HepG2 (cell line): ENCODE results near the gene ARHGAP4. TPM values are rescaled to one million over a fixed set of nuclear protein-coding genes. Genes with fewer than 3 reads are reported as not detected.
A peak's percentile ranks its signal among the peaks of the same experiment; 100 is the strongest.

Experiments
- ATAC-seq: fragments of 200-7000 bp; cut with Tn5 transposase; 3 replicates; pipeline ENCODE4 v1.9.1; 2020; ENCODE audit warnings: mild to moderate bottlenecking, moderate library complexity
- BruUV-seq: library from RNA; stranded (reverse); fragments of 400-500 nt; replicated peaks from 2 replicates; lab custom pipeline; 2021; lab: Mats Ljungman, UMichigan
- CTCF ChIA-PET: fragments of 300-600 bp; formaldehyde crosslinking; extraction: SDS; loops from one replicate; lab custom pipeline; 2021; ENCODE audit warnings: low total read pairs, inconsistent platforms, low intra/inter-chr PET ratio; lab: Yijun Ruan, JAX
- POLR2A ChIA-PET: fragments of 350-600 bp; sonication (Branson Sonifier 250); formaldehyde crosslinking; loops from one replicate; lab custom pipeline; 2020; ENCODE audit warnings: antibody characterized with exemption, inconsistent platforms; lab: Yijun Ruan, JAX
- DNase-seq: peaks from one replicate; pipeline ENCODE4 v3.0.0-alpha.2; 2015; ENCODE audit warnings: low spot score
- FAIRE-seq: peaks from 3 replicates; lab custom pipeline; 2011; peaks lifted over from hg19 to GRCh38; lab: Jason Lieb, UNC
- H2AFZ ChIP-seq: one replicate; pipeline ENCODE4 v1.6.1; 2011; ENCODE audit warnings: low read length, inconsistent platforms
- H3K27ac ChIP-seq: fragments of 300-600 bp; 3 replicates; pipeline ENCODE4 v1.8.0; 2011; ENCODE audit warnings: mixed run types, mild to moderate bottlenecking, mixed read lengths, low read length, inconsistent platforms; ENCODE audit not compliant: insufficient read depth; ENCODE audit errors: extremely low read length
- H3K27me3 ChIP-seq, 2 experiments: fragments of 200-600 bp in 1 of 2; 2 replicates in 1 of 2; 3 replicates in 1 of 2; pipeline versions ENCODE4 v1.6.0 to v1.8.0; 2011; ENCODE audit warnings: low read length in 2 of 2, mild to moderate bottlenecking in 2 of 2, moderate library complexity in 2 of 2, inconsistent platforms in 1 of 2; ENCODE audit not compliant: insufficient read depth in 2 of 2, control insufficient read depth in 1 of 2
- H3K36me3 ChIP-seq, 2 experiments: fragments of 200-600 bp in 1 of 2; replicated peaks in 1 of 2; 2 replicates in 1 of 2; 3 replicates in 1 of 2; pipeline versions ENCODE4 v1.5.1 to v1.8.0; 2011; ENCODE audit warnings: low read length in 2 of 2, inconsistent platforms in 1 of 2; ENCODE audit not compliant: insufficient read depth in 2 of 2, control insufficient read depth in 1 of 2
- H3K4me1 ChIP-seq: 2 replicates; pipeline ENCODE4 v1.5.1; 2012; ENCODE audit warnings: low read length, inconsistent platforms; ENCODE audit not compliant: insufficient read depth
- H3K4me2 ChIP-seq: 2 replicates; pipeline ENCODE4 v1.6.0; 2011; ENCODE audit warnings: low read depth, low read length, inconsistent platforms
- H3K4me3 ChIP-seq, 3 experiments: fragments of 200-600 bp in 1 of 3; sonication (generic), shearing (Covaris generic) in 1 of 3; replicated peaks in 1 of 3; 2 replicates each; pipeline ENCODE4 v1.5.1; 2011 to 2016; ENCODE audit warnings: low read length in 3 of 3, inconsistent platforms in 2 of 3, low read depth in 2 of 3, mild to moderate bottlenecking in 2 of 3, control low read depth in 1 of 3, mixed read lengths in 1 of 3; ENCODE audit not compliant: insufficient read depth in 1 of 3
- H3K79me2 ChIP-seq: one replicate; pipeline ENCODE4 v1.6.1; 2011; ENCODE audit warnings: low read length, inconsistent platforms; ENCODE audit not compliant: insufficient read depth
- H3K9ac ChIP-seq: 2 replicates; pipeline ENCODE4 v1.6.0; 2011; ENCODE audit warnings: mild to moderate bottlenecking, low read depth, low read length, inconsistent platforms; ENCODE audit not compliant: insufficient read depth
- H3K9me3 ChIP-seq: 2 replicates; pipeline ENCODE4 v1.5.1; 2012; ENCODE audit warnings: mild to moderate bottlenecking, low read length
- H4K20me1 ChIP-seq: 2 replicates; pipeline ENCODE4 v1.6.0; 2011; ENCODE audit warnings: inconsistent platforms, mild to moderate bottlenecking, low read length, moderate library complexity; ENCODE audit not compliant: insufficient read depth
- ARHGAP35 ChIP-seq: sonication (generic); formaldehyde crosslinking; IDR thresholded peaks from 2 replicates; pipeline ENCODE4 v1.9.0; 2022; ENCODE audit warnings: mild to moderate bottlenecking, inconsistent platforms, moderate library complexity, missing genetic modification reagents, borderline replicate concordance
- ATAD3A ChIP-seq: sonication (generic); formaldehyde crosslinking; IDR thresholded peaks from 2 replicates; pipeline ENCODE4 v1.4.0; 2020; ENCODE audit warnings: missing genetic modification reagents
- GFI1 ChIP-seq: sonication (generic); formaldehyde crosslinking; IDR thresholded peaks from 2 replicates; pipeline ENCODE4 v1.5.0; 2020; ENCODE audit warnings: missing genetic modification reagents, mild to moderate bottlenecking, borderline replicate concordance
- IRF2 ChIP-seq: IDR thresholded peaks from 2 replicates; pipeline ENCODE4 v1.6.1; 2018; ENCODE audit warnings: missing genetic modification reagents, missing compliant biosample characterization
- NR1H2 ChIP-seq: sonication (generic); formaldehyde crosslinking; IDR thresholded peaks from 2 replicates; pipeline ENCODE4 v1.8.1; 2022; ENCODE audit warnings: low read depth, missing genetic modification reagents, borderline replicate concordance
- PHF5A ChIP-seq: IDR thresholded peaks from one replicate; pipeline ENCODE4 v1.6.1; 2018; ENCODE audit warnings: low read depth, missing genetic modification reagents; ENCODE audit not compliant: unreplicated experiment
- SALL1 ChIP-seq: sonication (generic); formaldehyde crosslinking; IDR thresholded peaks from 2 replicates; pipeline ENCODE4 v1.8.0; 2022; ENCODE audit warnings: mild to moderate bottlenecking, missing genetic modification reagents
- SIX1 ChIP-seq: sonication (generic); formaldehyde crosslinking; IDR thresholded peaks from 2 replicates; pipeline ENCODE4 v1.4.0; 2020; ENCODE audit warnings: missing genetic modification reagents, borderline replicate concordance
- SOX13 ChIP-seq, 3 experiments: fragments of 450-650 bp in 1 of 3; sonication (generic) in 1 of 3; formaldehyde crosslinking in 1 of 3; IDR thresholded peaks in 2 of 3; conservative IDR thresholded peaks in 1 of 3; 2 replicates each; pipeline versions ENCODE4 v1.5.0 to v1.6.1; 2016 to 2020; ENCODE audit warnings: antibody characterized with exemption in 1 of 3, mild to moderate bottlenecking in 1 of 3, missing compliant biosample characterization in 1 of 3, missing genetic modification reagents in 1 of 3, moderate library complexity in 1 of 3
- SOX5 ChIP-seq: IDR thresholded peaks from 2 replicates; pipeline ENCODE4 v1.6.1; 2016; ENCODE audit warnings: borderline replicate concordance
- TSC22D2 ChIP-seq: sonication (generic); formaldehyde crosslinking; IDR thresholded peaks from 2 replicates; pipeline ENCODE4 v1.5.1; 2020; ENCODE audit warnings: missing genetic modification reagents, mild to moderate bottlenecking, borderline replicate concordance
- ZFP82 ChIP-seq: sonication (generic); formaldehyde crosslinking; IDR thresholded peaks from 2 replicates; pipeline ENCODE4 v1.5.1; 2020; ENCODE audit warnings: mild to moderate bottlenecking, missing genetic modification reagents, borderline replicate concordance
- ZFX ChIP-seq: sonication (generic); formaldehyde crosslinking; IDR thresholded peaks from 2 replicates; pipeline ENCODE4 v1.4.0; 2020; ENCODE audit warnings: mild to moderate bottlenecking, low read depth, missing genetic modification reagents, moderate library complexity
- ZNF253 ChIP-seq: sonication (generic); formaldehyde crosslinking; IDR thresholded peaks from 2 replicates; pipeline ENCODE4 v1.8.0; 2022; ENCODE audit warnings: mild to moderate bottlenecking, missing genetic modification reagents, borderline replicate concordance
- ZNF619 ChIP-seq: sonication (generic); formaldehyde crosslinking; IDR thresholded peaks from 2 replicates; pipeline ENCODE4 v1.4.0; 2020; ENCODE audit warnings: mild to moderate bottlenecking, missing genetic modification reagents
- WGBS: methylation state at CpG from one replicate; pipeline ENCODE4 v1.1.6; 2017; ENCODE audit warnings: low lambda C conversion rate; 5-methylcytosine and 5-hydroxymethylcytosine counted together
- in situ Hi-C: cut with HindIII; loops from 2 replicates; pipeline ENCODE4 v1.10.0; 2017; ENCODE audit warnings: low pct_unique_long_range_greater_than_20kb; ENCODE audit not compliant: extremely low pct_ligation_motif_present
- intact Hi-C: fragments of 100-400 bp; cut with micrococcal nuclease; formaldehyde crosslinking; loops from one replicate; pipeline ENCODE4 v1.10.0; 2022; ENCODE audit not compliant: unreplicated experiment
- polyA plus RNA-seq, 8 experiments: library from polyadenylated mRNA; depleted of rRNA in 3 of 8; stranded (reverse) in 7 of 8; unstranded in 1 of 8; fragments of >200 nt; fragmentation: Illumina TruSeq in 4 of 8; extraction: Trizol in 4 of 8; gene quantifications; 2 replicates each; pipeline versions ENCODE4 v1.2.1 to v1.2.3, GENCODE V29; 2011 to 2016; ENCODE audit warnings: low read depth in 4 of 8, missing spikeins in 1 of 8, mixed read lengths in 1 of 8; ENCODE audit not compliant: insufficient read depth in 1 of 8
- total RNA-seq, 5 experiments: library from RNA; depleted of rRNA; stranded (reverse); fragments of >200 nt; fragmentation: Illumina TruSeq; extraction: Trizol; gene quantifications; 2 replicates each; pipeline ENCODE4 v1.2.3, GENCODE V29; 2016; ENCODE audit warnings: low read depth in 1 of 5
- TF ChIP-seq, protein P1 (sequence below), 2 experiments: sonication (generic) in 1 of 2; formaldehyde crosslinking in 1 of 2; IDR thresholded peaks; 2 replicates each; pipeline versions ENCODE4 v1.6.1 to v1.9.0; 2014 to 2022; ENCODE audit warnings: antibody characterized with exemption in 1 of 2, borderline replicate concordance in 1 of 2, inconsistent platforms in 1 of 2, low read depth in 1 of 2, missing genetic modification reagents in 1 of 2

The ARHGAP4 gene
- total and polyA plus RNA-seq, 2 of the 13 experiments (the other 11 are each of a cell fraction or from before 2014, with no cell fraction given): 0.57 to 0.64 TPM

DNA sequence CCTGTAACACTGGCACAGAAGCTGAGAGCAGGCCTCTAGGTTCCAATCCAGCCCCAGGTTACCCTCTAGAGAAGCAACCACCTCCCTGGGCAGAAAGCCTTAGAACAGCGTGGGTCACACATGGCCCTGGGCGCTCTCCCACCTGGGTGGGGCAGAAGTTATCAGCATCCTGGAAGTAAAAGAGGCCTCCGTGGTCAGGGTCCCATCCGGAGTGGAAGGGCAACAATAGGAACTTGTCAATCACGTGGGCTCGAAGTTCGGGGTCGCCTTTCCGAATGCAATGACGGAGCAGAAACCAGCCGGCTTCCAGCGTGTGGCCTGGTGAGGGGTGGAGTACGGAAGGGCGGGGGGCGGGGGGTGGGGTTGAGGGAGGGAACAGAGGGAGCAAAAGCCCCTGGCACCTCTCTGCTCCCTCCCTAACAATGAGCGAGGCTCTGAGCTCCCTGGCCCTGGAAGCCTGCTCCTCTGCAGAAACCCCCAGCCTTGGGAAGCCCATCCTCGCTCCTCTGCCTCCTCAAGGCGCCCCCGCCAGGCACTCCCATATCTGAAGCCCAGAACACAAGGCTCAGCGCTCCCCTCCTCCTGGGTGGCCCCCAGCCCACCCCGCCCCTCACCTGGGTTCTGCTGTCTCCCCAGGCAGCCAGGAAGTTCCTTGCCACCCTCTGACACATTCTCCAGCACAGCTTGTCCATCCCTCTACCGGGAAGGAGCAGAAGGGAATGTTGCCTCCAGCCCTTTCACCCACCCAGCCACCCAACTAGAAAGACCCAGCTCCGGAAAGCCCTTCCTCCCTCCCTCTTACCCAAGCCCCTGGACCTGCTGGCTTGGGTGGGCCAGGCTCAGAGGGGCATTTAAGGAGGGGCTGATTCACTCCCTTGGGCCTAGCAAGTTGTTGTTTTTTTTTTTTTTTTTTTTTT, 15.5 kb upstream of the ARHGAP4 start:
- H3K79me2 ChIP-seq: no peaks in the 10 kb centered on the region
- no peak overlapping the region; a peak in 1 of 6 replicates for H3K4me3 ChIP-seq
- H3K4me2 ChIP-seq: 0 out of 2 replicates have a peak overlapping the region, but pooled peaks have one; percentile 23
- peak overlapping the region; percentile 57 for H3K27ac ChIP-seq
- H2AFZ ChIP-seq: no peak overlapping the region
- ChIA-PET CTCF (no interaction called here), POLR2A (interaction anchor here (0.9 to 1.0 kb wide), 2 partner anchors 13 to 14 kb away, joined by 3 to 5 read pairs; no protein-coding TSS in a partner anchor)
- no TSS peak for BruUV-seq
- in situ Hi-C loops: no loop called here
- 0 out of 2 replicates have a peak overlapping the region, but pooled peaks have one; percentile 22 for H3K9ac ChIP-seq
- H3K4me1 ChIP-seq: peaks cover 35% of the 10 kb centered on the region
- ATAC-seq: no peak
- WGBS: 67% methylated on average over 1 of the region's 23 CpGs
- H4K20me1 ChIP-seq: no peaks in the 10 kb centered on the region
- H3K9me3 ChIP-seq: no peaks in the 10 kb centered on the region
- H3K36me3 ChIP-seq: no peaks in the 10 kb centered on the region
- intact Hi-C loops: loop anchor here (10.0 kb wide), 1 partner anchor 177 kb away; the partner anchor contains the start of gene PLXNB3
- peak; percentile 27 for DNase-seq
- FAIRE-seq: no peak
- H3K27me3 ChIP-seq: no peaks in the 10 kb centered on the region
- TF ChIP-seq IRF2 (no peak), GFI1 (CRISPR knock-in tag) (no peak), NR1H2 (CRISPR knock-in tag) (no peak), ARHGAP35 (CRISPR knock-in tag) (no peak), ZFP82 (CRISPR knock-in tag) (no peak), SIX1 (no peak), ZNF619 (CRISPR knock-in tag) (no peak), SALL1 (0 out of 2 replicates have a peak, but pooled peaks have one; percentile 16), ZNF253 (CRISPR knock-in tag) (no peak), PHF5A (CRISPR knock-in tag) (no peak), ATAD3A (CRISPR knock-in tag) (no peak), SOX5 (CRISPR knock-in tag) (peak; percentile 27; the same call in 1 of the 2 replicates), ZFX (CRISPR knock-in tag) (peak; percentile 14; the same call in 1 of the 2 replicates), TSC22D2 (CRISPR knock-in tag) (no peak), SOX13 (IDR thresholded peaks at IDR 0.05) (no peak), SOX13 (CRISPR knock-in tag; conservative IDR thresholded peaks at IDR 0.05 in 1 of 2, IDR thresholded peaks at IDR 0.05 in 1 of 2) (0 out of 4 replicates have a peak, but pooled peaks of 1 of the 2 experiments have one; percentile 9)
- TF ChIP-seq, protein P1, sequence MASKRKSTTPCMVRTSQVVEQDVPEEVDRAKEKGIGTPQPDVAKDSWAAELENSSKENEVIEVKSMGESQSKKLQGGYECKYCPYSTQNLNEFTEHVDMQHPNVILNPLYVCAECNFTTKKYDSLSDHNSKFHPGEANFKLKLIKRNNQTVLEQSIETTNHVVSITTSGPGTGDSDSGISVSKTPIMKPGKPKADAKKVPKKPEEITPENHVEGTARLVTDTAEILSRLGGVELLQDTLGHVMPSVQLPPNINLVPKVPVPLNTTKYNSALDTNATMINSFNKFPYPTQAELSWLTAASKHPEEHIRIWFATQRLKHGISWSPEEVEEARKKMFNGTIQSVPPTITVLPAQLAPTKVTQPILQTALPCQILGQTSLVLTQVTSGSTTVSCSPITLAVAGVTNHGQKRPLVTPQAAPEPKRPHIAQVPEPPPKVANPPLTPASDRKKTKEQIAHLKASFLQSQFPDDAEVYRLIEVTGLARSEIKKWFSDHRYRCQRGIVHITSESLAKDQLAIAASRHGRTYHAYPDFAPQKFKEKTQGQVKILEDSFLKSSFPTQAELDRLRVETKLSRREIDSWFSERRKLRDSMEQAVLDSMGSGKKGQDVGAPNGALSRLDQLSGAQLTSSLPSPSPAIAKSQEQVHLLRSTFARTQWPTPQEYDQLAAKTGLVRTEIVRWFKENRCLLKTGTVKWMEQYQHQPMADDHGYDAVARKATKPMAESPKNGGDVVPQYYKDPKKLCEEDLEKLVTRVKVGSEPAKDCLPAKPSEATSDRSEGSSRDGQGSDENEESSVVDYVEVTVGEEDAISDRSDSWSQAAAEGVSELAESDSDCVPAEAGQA (IDR thresholded peaks at IDR 0.05; ENCODE audit: low read depth): no peak
- TF ChIP-seq, protein P1 (CRISPR knock-in tag; IDR thresholded peaks at IDR 0.05; ENCODE audit: borderline replicate concordance): no peak
